BE2C (cell line): Measurements from ENCODE around the gene ARAP3.

Source experiments
- DNase-seq: peaks from one replicate; pipeline ENCODE4 v3.0.0-alpha.2; 2020
- H3K27me3 ChIP-seq: fragments of 250-450 bp; sonication (Bioruptor Pico); 2 replicates; pipeline ENCODE4 v1.5.1; 2020; ENCODE audit warnings: mild to moderate bottlenecking
- H3K36me3 ChIP-seq: fragments of 250-450 bp; sonication (Bioruptor Pico); 2 replicates; pipeline ENCODE4 v1.5.1; 2020; ENCODE audit warnings: mild to moderate bottlenecking
- H3K4me1 ChIP-seq: fragments of 250-450 bp; sonication (Bioruptor Pico); 2 replicates; pipeline ENCODE4 v1.5.1; 2020
- H3K4me3 ChIP-seq: 2 replicates; pipeline ENCODE4 v1.5.1; 2011; ENCODE audit warnings: low read depth, low read length
- H3K9me3 ChIP-seq: fragments of 250-450 bp; sonication (Bioruptor Pico); 2 replicates; pipeline ENCODE4 v1.5.1; 2020
- TF ChIP-seq, protein P1 (sequence below): IDR thresholded peaks from 2 replicates; pipeline ENCODE4 v1.5.1; 2012; ENCODE audit warnings: mild to moderate bottlenecking, low read depth, low read length

Gene ARAP3

DNA sequence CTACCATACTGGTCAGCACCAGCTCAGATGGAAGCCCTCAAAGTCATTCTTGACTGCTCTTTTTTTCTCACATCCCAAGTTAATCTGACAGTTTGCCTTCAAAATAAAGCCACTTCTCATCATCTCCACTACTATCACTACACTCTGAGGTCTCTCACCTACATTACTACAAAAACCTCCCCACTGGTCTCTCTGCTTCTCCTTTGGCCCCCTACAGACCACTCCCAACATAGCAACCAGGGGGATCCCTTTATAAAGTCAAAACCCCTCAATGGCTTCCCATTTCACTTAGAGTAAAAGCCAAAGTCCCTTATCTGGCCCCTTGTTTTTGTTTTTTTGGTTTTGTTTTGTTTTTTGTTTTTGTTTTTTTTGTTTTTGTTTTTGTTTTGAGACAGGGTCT, 4.6 kb downstream of the ARAP3 start:
- Histone ChIP-seq H3K4me3 (no peak overlapping the region), H3K27me3 (no peaks in the 10 kb centered on the region), H3K9me3 (no peaks in the 10 kb centered on the region), H3K36me3 (peaks cover 12% of the 10 kb centered on the region), H3K4me1 (peaks cover 15% of the 10 kb centered on the region)
- TF ChIP-seq, protein P1, sequence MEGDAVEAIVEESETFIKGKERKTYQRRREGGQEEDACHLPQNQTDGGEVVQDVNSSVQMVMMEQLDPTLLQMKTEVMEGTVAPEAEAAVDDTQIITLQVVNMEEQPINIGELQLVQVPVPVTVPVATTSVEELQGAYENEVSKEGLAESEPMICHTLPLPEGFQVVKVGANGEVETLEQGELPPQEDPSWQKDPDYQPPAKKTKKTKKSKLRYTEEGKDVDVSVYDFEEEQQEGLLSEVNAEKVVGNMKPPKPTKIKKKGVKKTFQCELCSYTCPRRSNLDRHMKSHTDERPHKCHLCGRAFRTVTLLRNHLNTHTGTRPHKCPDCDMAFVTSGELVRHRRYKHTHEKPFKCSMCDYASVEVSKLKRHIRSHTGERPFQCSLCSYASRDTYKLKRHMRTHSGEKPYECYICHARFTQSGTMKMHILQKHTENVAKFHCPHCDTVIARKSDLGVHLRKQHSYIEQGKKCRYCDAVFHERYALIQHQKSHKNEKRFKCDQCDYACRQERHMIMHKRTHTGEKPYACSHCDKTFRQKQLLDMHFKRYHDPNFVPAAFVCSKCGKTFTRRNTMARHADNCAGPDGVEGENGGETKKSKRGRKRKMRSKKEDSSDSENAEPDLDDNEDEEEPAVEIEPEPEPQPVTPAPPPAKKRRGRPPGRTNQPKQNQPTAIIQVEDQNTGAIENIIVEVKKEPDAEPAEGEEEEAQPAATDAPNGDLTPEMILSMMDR = peak; percentile 65
- DNase-seq = peak; percentile 58

DNA sequence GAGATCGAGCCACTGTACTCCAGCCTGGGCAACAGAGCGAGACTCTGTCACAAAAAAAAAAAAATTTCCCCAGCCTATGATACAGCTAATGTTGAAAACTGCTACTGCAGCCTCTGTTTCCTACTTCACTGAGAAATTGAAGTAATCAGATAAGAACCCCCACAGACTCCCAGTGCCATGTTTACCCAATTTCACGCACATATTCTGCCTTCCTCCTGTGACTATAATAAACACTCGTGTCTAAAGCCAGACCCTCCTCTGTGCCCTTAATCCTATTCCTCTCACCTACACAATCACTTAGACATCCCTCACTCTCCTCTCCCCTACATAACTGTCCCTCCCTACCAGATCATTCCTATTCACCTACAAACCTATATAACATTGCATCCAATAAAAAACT, 6.4 kb downstream of the ARAP3 start:
- Histone ChIP-seq H3K4me3 (no peak overlapping the region), H3K9me3 (no peaks in the 10 kb centered on the region), H3K36me3 (peaks cover 21% of the 10 kb centered on the region), H3K27me3 (no peaks in the 10 kb centered on the region), H3K4me1 (peaks cover 9% of the 10 kb centered on the region)
- no peak for DNase-seq
- TF ChIP-seq, protein P1 = no peak

DNA sequence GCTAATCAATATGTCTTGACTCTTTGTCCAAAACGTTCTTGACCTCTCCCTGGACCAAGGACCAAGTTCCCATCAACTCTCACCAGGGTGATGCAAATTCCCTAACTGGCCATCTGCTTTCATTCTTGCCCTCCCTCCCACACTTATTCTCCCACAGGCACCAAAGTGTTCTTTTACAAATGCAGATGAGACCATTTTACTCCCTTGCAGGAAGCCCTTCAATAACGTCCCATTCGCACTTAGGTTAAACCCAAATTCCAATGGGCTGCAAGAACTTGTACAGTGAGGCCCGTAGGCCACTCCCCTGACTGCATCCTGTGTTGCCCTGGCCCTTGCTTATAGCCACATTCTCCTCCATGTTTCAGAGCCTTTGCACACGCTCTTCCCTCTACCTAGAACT, 7.3 kb downstream of the ARAP3 start:
- TF ChIP-seq, protein P1 = no peak
- Histone ChIP-seq H3K4me3 (no peak overlapping the region), H3K27me3 (no peaks in the 10 kb centered on the region), H3K36me3 (peaks cover 20% of the 10 kb centered on the region), H3K9me3 (no peaks in the 10 kb centered on the region), H3K4me1 (peaks cover 5% of the 10 kb centered on the region; the same call in 1 of the 2 replicates)
- no peak for DNase-seq

DNA sequence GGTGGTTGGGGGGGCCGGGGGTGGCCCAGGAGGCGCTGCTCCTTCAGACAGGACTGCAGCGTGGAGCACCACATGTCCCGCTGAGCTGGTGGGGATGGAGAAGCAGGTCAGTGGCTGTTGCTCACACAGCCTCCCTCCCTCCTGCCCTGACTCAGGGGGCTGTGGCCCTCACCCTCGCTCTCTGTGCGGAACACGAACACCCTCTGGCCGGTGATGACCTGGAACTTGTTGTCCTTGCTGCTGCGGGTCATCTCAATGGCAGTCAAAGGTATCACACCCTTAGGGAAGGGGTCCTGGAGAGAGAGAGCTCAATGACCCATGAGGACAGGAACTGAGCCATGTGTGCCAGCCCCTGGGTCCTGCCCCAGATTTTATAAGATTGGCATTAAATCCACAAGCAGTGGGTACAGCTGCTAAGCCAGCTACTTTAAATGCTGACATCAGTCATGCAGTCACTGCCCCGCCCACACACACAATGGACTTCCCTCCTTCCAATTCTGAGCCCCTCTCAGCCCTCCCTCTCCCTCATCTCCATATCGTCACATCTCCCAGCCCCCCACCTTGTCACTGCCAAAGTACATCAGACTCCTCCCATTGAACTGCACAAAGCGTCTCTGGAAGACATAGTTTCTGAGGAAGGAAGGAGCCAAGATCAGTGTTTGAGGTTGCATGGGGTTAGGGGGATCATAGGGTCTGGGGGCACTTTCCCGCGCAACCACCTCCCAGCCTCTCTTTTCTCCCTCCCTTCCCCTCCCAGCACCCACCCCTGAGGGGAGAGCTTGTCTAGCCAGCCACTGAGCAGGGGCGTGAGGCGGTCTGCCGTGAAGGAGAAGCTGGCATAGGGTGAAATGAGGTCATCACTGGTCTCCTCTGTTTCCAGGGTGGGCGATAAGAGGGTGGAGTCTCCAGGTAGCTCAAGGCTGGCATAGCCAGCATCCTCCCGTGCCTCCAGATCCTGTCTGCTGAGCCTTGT, 8.9 kb downstream of the ARAP3 start:
- 0 out of 2 replicates have a peak, but pooled peaks cover 5% of the 10 kb centered on the region for H3K4me1 ChIP-seq
- TF ChIP-seq, protein P1 = no peak
- no peak overlapping the region for H3K4me3 ChIP-seq
- no peaks in the 10 kb centered on the region for H3K27me3 ChIP-seq
- DNase-seq = no peak
- H3K36me3 ChIP-seq = peaks cover 13% of the 10 kb centered on the region
- H3K9me3 ChIP-seq = no peaks in the 10 kb centered on the region

DNA sequence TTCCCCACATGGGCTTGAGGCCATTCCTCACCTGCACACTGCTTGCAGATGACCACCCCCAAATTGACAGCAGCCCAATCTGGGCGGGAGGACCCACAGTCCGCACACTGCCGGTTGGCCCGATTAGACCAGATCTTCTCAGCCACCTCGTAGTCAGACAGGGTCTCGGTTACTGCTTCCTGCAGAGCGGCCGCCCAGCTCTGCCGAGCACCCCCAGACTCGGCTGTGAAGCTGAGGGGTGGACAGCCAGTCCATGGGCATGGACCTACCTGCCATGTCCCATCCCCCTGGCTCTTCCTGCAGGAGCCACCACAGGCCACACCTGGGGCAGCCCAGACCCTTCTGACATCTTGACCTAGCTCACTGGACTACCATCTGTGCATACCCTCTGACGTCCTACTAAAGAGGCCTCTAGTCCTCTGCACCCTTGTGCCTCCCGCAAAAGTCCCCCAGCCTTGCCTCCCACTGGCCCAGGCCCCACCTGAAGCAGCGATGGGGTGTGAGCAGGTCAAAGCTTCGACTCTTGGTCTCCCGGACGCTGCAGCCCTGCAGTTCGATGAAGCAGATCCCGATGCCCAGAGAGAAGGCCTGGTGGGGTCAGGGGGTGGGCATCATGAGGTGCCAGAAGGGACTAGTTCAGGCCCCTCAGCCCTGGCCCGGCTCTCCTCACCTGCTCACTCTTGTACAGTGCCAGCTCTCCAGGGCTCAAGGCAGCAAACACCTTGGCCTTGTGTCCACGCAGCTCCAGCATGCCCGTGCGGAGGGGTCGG, 9.8 kb downstream of the ARAP3 start:
- H3K27me3 ChIP-seq = no peaks in the 10 kb centered on the region
- 0 out of 2 replicates have a peak, but pooled peaks cover 5% of the 10 kb centered on the region for H3K4me1 ChIP-seq
- H3K36me3 ChIP-seq = peaks cover 13% of the 10 kb centered on the region
- no peak for DNase-seq
- no peak overlapping the region for H3K4me3 ChIP-seq
- TF ChIP-seq, protein P1 = no peak
- H3K9me3 ChIP-seq = no peaks in the 10 kb centered on the region
